Fibroblast of skin of left biceps (primary cell): Measurements from ENCODE around the gene RAB1A.
"Not testable (repeated sequence)": the region's sequence is repeated elsewhere in the genome, so short reads cannot be mapped to it uniquely, and the experiment has no call there.

Experiments used
- DNase-seq, 2 experiments: peaks; one replicate each; pipeline ENCODE4 v3.0.0-alpha.2; 2013; ENCODE audit warnings: low read depth in 2 of 2

RAB1A gene

GRCh38 chr2:65136253-65136652, 6.3 kb upstream of the RAB1A start:
- no peak for DNase-seq

GRCh38 chr2:65134158-65134557, 4.3 kb upstream of the RAB1A start:
- DNase-seq, result no peak

GRCh38 chr2:65133626-65134025, 3.7 kb upstream of the RAB1A start:
- DNase-seq, result no peak

- not testable (repeated sequence) for DNase-seq
Observed at GRCh38 chr2:65132930-65133329, 3.0 kb upstream of the RAB1A start.

GRCh38 chr2:65130664-65131175, 814 bp upstream of the RAB1A start:
- DNase-seq, result no peak

- no peak for DNase-seq
Observed at GRCh38 chr2:65129286-65129825, 550 bp downstream of the RAB1A start.

GRCh38 chr2:65128297-65129190, 1.4 kb downstream of the RAB1A start:
- DNase-seq, result no peak

- not testable (repeated sequence) for DNase-seq
Observed at GRCh38 chr2:65125457-65125856, 4.4 kb downstream of the RAB1A start.

GRCh38 chr2:65122313-65122712, 7.6 kb downstream of the RAB1A start:
- DNase-seq, result no peak

GRCh38 chr2:65120990-65121693, 8.8 kb downstream of the RAB1A start:
- no peak for DNase-seq

GRCh38 chr2:65116645-65117044, 13.3 kb downstream of the RAB1A start:
- no peak for DNase-seq

GRCh38 chr2:65114921-65115320, 15.0 kb downstream of the RAB1A start:
- DNase-seq, result no peak

GRCh38 chr2:65113816-65114215, 16.1 kb downstream of the RAB1A start:
- no peak for DNase-seq

GRCh38 chr2:65113229-65113628, 16.7 kb downstream of the RAB1A start:
- DNase-seq, result no peak

- no peak for DNase-seq
Observed at GRCh38 chr2:65112633-65113032, 17.3 kb downstream of the RAB1A start.

- DNase-seq, result no peak
Observed at GRCh38 chr2:65108780-65109179, 21.1 kb downstream of the RAB1A start.

GRCh38 chr2:65107530-65107929, 22.4 kb downstream of the RAB1A start:
- DNase-seq, result no peak

GRCh38 chr2:65103013-65103715, 26.7 kb downstream of the RAB1A start:
- DNase-seq, result no peak

GRCh38 chr2:65101071-65101470, 28.8 kb downstream of the RAB1A start:
- no peak for DNase-seq

- DNase-seq, result no peak
Observed at GRCh38 chr2:65098741-65099140, 31.2 kb downstream of the RAB1A start.

- DNase-seq, result no peak
Observed at GRCh38 chr2:65097844-65098243, 32.1 kb downstream of the RAB1A start.

- no peak for DNase-seq
Observed at GRCh38 chr2:65096948-65097347, 33.0 kb downstream of the RAB1A start.
